TTC549 (cell line): ENCODE data around the gene PDZRN4.
"Not testable (repeated sequence)": the region's sequence is repeated elsewhere in the genome, so short reads cannot be mapped to it uniquely, and the experiment has no call there.

Experiments used
- FAIRE-seq: peaks from 2 replicates; lab custom pipeline; 2012; peaks lifted over from hg19 to GRCh38; lab: Jason Lieb, UNC

Gene PDZRN4

DNA sequence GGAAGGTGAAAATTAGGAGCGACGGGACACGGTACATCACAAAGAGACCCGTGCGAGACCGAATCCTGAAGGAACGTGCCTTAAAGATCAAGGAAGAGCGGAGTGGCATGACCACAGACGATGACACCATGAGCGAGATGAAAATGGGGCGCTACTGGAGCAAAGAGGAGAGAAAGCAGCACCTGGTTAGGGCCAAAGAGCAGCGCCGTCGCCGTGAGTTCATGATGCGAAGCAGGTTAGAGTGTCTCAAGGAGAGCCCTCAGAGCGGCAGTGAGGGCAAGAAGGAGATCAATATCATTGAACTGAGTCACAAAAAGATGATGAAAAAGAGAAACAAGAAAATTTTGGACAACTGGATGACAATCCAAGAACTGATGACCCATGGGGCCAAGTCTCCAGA lies 385.3 kb downstream of the PDZRN4 start:
- no peak for FAIRE-seq

DNA sequence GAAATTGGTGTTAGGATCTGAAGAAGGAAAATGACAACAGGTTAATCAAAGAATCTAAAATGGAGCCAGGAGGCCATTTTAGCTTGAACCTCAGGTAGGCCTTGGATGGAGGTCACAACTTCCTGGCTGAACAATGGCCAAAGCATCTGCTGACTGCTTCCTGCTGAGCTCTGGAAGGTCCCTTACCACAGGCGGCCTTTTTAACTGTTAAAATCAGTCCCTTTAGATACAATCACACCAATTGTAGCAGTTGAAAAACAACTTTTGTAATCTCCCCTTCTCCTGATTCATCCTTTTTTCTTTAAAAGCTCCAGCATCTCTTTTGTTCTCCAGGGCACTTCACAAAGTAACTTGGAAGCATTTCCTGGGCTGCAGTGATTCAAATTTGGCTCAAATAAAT lies 388.8 kb downstream of the PDZRN4 start:
- no peak for FAIRE-seq

DNA sequence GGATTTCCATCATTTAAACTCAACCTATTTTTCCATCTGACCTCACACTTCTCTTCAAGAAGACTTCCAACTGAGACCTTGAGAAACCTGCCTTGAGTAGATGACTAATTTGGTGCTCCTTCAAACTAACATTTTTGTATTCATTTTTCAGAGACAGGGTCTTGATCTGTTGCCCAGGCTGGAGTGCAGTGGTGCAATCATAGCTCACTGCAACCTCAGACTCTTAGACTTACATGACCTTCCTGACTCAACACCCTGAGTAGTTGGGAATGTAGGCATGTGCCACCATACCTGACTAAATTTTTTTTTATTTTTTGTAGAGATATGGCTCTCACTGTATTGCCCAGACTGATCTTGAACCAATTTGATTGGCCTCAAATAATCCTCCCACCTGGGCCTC lies 389.9 kb downstream of the PDZRN4 start:
- FAIRE-seq, result no peak

DNA sequence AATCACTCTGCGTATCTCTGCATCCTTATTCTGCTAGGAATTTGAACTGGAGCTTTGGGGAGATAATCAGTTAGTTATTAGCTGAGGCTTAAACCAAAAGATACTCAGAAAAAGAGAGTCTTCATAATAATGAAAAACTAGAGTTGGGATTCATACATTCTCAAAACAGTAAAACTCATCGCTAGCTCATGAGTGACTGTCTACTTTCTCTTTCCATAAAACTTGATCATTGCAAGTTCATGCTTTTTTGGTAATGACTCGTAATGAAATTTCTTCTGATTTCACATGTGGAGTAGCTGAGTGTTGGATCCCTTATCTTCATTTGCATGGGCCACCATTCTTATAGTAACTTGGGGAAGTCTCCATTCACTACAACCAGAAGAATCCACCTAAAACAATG lies 397.7 kb downstream of the PDZRN4 start:
- FAIRE-seq, result no peak

DNA sequence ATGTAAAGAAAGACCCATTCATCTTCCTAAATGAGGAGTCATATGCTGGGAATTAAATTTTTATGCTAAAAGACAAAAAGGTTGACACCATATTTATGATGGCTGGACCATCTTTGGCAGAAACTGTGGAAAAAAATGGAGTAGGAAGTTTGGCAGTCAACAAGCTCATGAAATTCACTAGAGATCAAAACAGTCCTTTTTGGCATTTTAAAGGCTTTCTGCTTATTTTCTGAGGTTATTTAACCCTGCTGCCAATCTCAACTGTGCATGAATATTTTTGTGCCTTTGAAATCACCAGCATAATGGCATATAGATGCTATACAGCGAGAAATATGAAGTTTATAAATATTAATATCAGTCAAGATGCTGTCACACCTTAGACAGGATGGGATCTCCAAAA lies 399.5 kb downstream of the PDZRN4 start:
- FAIRE-seq, result no peak

DNA sequence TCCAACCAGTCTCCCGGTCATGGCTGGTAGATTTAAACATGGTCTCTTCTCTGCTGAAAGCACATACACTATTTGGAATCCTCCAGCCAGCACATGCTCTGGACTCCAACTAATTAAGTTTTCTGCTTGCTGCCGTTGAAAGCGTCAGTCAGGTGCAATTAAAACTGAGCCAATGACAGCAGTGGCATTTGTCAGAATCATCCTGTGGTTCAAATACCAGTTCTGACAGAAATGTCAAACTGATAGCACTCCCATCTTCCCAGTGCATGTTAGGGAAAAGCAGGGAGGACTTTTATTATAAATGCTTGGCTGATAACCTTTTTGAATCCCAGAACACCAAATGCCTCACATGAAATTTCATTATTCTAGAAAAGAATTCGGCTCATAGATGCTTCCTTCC lies 401.8 kb downstream of the PDZRN4 start:
- no peak for FAIRE-seq

DNA sequence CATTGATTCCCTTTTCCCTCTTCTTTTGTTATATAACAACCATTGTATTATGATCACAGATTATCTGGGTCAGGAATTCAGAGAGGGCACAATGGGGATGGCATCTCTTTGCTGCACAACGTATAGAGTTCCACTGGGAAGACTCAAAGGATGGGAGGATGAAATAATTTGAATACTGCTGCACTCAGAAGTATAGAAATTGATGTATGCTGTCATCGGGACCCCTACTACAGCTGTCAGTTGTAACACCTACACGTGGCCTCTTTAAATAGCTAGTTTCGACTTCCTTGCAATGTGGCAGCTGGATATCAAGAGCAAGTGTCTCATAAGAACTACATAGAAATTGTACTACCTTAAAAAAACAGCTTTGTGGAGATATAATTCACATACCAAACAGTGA lies 408.1 kb downstream of the PDZRN4 start:
- no peak for FAIRE-seq

DNA sequence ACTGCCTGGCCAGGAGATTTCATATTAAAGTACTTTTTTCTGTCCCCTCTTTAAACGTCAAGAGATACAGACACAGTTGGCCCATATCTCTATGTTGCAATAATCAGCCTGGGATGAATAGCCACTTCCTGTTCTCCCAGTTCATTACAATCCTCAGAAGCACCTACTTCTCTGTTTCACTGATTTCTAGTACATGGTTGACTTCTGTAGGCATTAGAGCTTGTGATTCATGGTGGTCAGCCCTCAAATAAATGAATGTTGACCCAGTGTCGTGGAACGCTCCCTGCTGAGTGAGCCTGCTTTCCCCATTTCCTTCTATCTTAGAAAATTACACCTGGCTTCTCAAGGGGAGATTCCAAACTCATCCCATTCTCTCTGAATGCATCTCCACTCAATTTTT lies 416.7 kb downstream of the PDZRN4 start:
- FAIRE-seq, result no peak

DNA sequence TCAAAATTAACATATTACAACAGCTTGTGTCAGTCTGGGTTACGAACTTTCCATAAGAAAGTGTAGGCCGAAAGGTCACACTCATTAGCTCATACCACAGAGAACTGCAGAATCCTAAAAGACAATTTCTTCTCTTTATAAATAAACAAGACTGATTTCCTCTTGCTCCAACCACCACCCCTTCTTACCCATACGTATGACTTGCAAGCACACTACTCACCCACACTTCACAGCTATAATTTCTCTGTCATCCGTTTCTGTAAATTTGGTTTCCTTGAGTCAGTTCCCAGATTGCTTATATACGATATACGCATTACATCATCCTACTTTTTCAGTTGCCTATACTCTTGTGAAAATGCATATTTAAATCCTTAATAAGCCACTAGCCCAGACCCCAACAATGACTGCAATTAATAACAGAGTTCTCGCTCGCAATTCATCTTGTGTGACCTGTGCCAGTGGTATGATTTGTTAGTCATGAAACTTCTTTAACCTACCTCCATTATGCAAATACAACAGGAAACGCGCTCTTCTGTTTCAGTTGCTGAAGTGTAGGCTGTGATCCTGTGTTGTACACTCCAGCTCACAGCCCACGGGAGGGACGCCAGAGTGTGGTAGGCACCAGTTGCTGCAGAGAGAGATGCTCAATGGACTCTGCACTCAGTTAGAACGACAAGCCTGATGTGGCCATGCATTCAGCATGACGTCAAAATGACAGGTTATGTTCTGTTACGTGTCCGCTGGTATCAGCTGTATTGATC lies 417.6 kb downstream of the PDZRN4 start:
- no peak for FAIRE-seq

DNA sequence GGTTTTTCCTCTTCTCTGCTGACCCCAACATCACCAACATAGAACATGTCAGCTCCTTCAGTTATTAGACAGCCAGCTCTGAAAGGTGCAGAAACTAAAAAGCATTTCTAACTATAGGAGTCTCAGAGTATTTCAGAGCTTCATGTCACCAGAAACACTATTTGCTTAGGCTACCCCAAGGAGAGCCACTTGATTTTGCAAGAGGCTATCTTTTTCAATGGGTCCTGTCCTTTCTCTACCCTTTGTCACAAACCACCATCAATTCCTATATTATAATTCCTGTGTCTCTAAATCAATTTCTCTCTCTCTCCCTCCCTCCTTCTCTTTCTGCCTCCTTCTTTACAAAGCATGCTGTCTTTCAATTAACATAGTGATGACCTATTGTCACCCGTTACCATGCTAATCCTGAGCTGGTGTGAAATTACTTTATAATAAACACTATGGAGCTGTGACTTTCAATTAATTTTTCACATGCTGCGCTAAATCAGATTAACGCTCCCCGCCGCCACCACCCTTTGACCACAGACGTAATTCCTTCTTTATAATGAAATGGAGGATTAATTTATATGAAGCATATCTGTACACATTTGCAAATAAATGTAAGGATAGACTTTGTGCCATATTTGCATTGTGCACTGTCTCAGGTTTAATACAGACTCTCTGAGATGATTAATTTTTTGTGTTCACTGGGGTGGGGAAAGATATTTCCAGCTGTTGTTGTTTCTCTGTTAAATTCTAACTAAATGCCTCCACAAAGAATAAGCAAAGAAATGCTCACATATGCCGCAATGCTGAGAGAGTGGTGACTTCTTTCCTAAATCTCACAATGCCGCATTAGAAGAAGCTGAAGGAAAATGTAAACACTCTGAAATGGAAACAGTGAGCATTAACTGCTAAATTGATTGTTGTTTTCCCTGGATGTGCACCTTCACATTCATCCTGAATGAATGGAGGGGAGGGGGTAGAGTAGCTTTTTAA lies 418.6 kb downstream of the PDZRN4 start:
- FAIRE-seq, result no peak

DNA sequence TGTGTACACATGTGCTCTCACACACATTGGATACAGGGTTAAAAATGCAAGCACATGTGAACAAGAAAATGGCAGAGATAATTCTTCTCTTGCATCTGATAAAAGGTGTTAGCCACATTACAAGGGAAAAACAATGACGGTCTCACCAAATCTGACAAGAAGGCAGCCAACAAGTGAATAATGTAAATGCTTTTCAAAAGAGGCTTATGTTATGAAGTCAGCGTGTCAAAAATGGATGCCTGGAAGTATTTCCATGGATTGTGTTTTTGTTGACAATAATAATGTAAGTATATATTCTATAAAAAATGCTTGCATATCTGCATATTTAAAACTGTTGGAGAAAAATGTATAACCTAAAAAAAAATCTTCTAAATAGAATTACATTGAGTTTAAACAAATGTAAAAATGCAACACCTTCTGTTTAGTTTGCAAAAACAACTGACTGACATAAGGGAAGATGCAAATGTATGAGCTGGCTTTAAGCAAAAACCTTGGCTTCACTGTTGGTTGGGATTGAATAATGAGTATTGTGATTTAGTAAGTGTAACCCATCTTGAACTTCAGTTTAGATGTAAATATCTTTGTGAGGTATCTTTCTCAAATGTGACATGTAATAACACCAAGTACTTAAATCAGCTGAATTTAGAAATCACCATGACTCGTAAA lies 424.9 kb downstream of the PDZRN4 start:
- no peak for FAIRE-seq

DNA sequence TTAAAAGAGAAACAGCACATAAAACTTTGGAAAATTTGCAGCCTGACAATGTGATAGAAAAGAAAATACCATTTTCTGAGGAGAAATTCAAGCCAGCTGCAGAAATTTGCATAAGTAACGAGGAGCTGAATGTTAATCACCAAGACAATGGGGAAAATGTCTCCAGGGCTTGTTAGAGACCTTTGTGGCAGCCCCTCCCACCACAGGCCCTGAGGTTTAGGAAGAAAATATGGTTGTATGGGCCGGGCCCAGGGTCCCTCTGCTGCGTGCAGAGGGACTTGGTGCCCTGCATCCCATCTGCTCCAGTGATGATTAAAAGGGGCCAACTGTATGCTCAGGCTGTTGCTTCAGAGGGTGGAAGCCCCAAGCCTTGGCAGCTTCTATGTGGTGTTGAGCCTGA lies 427.1 kb downstream of the PDZRN4 start:
- FAIRE-seq, result not testable (repeated sequence)

DNA sequence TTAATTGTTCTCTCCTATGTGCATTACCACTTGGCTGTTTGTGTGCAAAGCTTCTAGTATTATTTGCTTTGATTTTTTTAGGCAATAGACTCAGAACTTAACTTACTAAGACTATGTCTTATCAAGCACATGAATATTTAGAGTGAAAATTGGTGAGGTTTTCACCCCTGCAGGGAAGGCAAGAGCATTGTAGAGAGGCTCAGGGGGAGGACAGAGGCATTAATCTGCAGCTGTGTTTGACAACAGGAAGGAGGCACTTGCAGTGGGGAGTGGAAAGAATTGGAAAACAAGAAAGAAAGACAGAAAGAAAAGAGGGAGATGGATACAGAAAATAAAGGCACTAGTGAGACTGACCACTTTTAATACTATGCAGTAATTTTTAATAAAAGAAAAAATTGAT lies 431.6 kb downstream of the PDZRN4 start:
- no peak for FAIRE-seq

DNA sequence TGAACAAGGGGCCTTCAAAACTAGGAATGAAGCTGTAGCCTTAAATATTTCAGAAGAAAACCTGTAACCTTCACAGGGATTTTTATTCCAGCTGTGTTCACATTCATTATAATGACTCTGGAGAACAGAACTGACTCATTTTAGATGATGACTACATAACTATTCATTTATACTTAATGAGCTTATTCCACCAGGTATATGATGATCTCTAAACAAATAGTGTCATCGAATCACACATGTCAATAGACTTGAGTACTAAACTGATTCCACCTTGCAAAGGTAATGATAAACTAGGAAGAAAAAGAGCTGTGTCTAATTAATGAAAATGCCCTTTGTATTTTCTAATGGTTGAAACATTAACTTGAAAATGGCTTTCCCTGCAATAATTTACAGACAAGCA lies 433.2 kb downstream of the PDZRN4 start:
- FAIRE-seq, result no peak
